ENCODE data around the gene TEPSIN. TPM values are rescaled to one million over a fixed set of nuclear protein-coding genes. Genes with fewer than 3 reads are reported as not detected.

TEPSIN gene
- total RNA-seq, 1 experiment from 2014 or later = 38.8 TPM

DNA sequence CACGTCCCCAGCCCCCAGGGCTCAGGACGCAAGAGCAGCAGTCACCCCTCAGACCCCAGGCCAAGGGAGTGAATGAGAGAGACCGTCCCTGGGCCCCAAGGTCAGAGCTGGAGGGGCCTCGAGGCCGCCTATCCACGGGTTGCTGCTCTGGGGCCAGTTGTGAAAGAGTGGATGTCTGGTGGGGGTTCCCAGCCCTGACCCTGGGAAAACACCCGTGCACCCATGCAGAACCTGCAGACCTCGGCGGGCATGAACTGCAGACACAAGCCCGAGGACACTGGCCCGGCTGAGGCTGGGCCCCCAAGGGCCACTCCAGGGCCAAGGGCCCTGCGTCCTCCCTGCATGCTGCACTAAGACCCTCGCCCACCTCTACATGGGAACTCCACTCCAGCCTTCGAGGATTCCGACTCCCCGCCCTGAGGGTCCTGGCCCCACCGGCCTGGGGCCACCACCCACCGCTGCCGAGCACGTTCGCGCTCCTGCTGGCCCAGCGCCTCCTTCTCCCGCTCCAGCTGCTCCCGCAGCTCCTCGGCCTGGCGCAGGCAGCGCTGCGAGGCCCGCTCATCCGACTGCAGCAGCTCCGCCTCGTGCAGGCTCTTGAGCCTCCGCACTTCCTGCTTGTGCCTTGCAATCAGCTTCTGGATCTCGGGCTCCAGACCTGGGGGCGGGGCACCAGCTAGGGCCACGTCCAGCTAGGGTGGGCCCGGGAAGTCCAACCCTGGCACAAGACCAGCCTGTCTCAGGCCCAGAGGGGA lies 45.2 kb downstream of the TEPSIN start:
- Histone ChIP-seq H2BK20ac (ENCODE audit: low read depth, low read length, poor library complexity, severe bottlenecking) (no peak overlapping the region), H2BK120ac (ENCODE audit: low read depth, low read length, poor library complexity, severe bottlenecking) (no peak overlapping the region), H3K4ac (ENCODE audit: low read depth, low read length) (no peak overlapping the region), H3K9ac (ENCODE audit: extremely low read depth, insufficient read length, low read length) (no peak overlapping the region), H3K14ac (ENCODE audit: insufficient read depth, low read length) (no peak overlapping the region), H3K79me1 (ENCODE audit: insufficient read depth, low read depth, low read length, poor library complexity, severe bottlenecking) (no peaks in the 10 kb centered on the region), H3K18ac (ENCODE audit: insufficient read length, low read depth, low read length) (no peak overlapping the region), H3K9me3 (ENCODE audit: control insufficient read depth, low read depth, low read length) (no peaks in the 10 kb centered on the region), H2BK5ac (ENCODE audit: insufficient read length, low read length) (no peak overlapping the region), H4K91ac (ENCODE audit: insufficient read length, low read depth, low read length) (no peak overlapping the region), H3T11ph (ENCODE audit: low read length) (no peak overlapping the region), H4K8ac (replicated peaks; ENCODE audit: insufficient read length, low read depth, low read length) (no peak overlapping the region), H2BK15ac (ENCODE audit: low read depth, low read length) (no peak overlapping the region), H3K4me1 (ENCODE audit: insufficient read depth, low read length) (no peaks in the 10 kb centered on the region), H2AK5ac (ENCODE audit: insufficient read length, low read length) (no peak overlapping the region), H3K27ac (ENCODE audit: insufficient read length, low read depth, low read length) (no peak overlapping the region), H3K23me2 (ENCODE audit: insufficient read length, low read depth, low read length, poor library complexity, severe bottlenecking) (no peaks in the 10 kb centered on the region), H3K79me2 (ENCODE audit: insufficient read depth, low read length) (no peaks in the 10 kb centered on the region), H4K5ac (ENCODE audit: insufficient read length, low read depth, low read length) (no peak overlapping the region), H3K27me3 (ENCODE audit: insufficient read depth, low read length) (no peaks in the 10 kb centered on the region), H3K4me2 (ENCODE audit: insufficient read depth, insufficient read length, low read length) (no peak overlapping the region), H3K23ac (ENCODE audit: insufficient read length, low read depth, low read length) (no peak overlapping the region), H2AFZ (ENCODE audit: low read length) (no peak overlapping the region), H2BK12ac (ENCODE audit: insufficient read length, low read depth, low read length) (no peak overlapping the region), H3K56ac (ENCODE audit: insufficient read length, low read depth, low read length) (no peak overlapping the region), H4K20me1 (ENCODE audit: control insufficient read depth, insufficient read depth, insufficient read length) (no peaks in the 10 kb centered on the region)
- Mint-ChIP-seq H3K9me3 (no peaks in the 10 kb centered on the region), H3K4me3 (no peak overlapping the region), H3K4me1 (no peaks in the 10 kb centered on the region), H3K27me3 (ENCODE audit: low read depth) (no peaks in the 10 kb centered on the region), H3K36me3 (ENCODE audit: insufficient read depth in 1 of 3, low read depth in 3 of 3) (peaks cover 0 to 17% (median 9%) of the 10 kb centered on the region in 3 experiments; a peak in 6 of 7 replicates), H3K27ac (no peak overlapping the region)
- TF ChIP-seq, protein P1, sequence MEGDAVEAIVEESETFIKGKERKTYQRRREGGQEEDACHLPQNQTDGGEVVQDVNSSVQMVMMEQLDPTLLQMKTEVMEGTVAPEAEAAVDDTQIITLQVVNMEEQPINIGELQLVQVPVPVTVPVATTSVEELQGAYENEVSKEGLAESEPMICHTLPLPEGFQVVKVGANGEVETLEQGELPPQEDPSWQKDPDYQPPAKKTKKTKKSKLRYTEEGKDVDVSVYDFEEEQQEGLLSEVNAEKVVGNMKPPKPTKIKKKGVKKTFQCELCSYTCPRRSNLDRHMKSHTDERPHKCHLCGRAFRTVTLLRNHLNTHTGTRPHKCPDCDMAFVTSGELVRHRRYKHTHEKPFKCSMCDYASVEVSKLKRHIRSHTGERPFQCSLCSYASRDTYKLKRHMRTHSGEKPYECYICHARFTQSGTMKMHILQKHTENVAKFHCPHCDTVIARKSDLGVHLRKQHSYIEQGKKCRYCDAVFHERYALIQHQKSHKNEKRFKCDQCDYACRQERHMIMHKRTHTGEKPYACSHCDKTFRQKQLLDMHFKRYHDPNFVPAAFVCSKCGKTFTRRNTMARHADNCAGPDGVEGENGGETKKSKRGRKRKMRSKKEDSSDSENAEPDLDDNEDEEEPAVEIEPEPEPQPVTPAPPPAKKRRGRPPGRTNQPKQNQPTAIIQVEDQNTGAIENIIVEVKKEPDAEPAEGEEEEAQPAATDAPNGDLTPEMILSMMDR (conservative IDR thresholded peaks at IDR 0.05) = no peak
- WGBS (ENCODE audit: extremely low coverage, insufficient read length, low lambda C conversion rate) = no CpG with 5 or more reads among the region's 38 CpGs
- DNase-seq = no peak
